ENCODE data around the gene TMEM132C.
"Not testable (repeated sequence)": the region's sequence is repeated elsewhere in the genome, so short reads cannot be mapped to it uniquely, and the experiment has no call there.

Gene TMEM132C

GRCh38 chr12:128267131-128267622, at the start of gene TMEM132C:
TSS of gene TMEM132C (plus strand) at chr12:128267170. CDS start at chr12:128267403, 233 bp downstream.
- DNase-seq = no peak

GRCh38 chr12:128224226-128224625, 42.7 kb upstream of the TMEM132C start:
- no peak for DNase-seq

DNA sequence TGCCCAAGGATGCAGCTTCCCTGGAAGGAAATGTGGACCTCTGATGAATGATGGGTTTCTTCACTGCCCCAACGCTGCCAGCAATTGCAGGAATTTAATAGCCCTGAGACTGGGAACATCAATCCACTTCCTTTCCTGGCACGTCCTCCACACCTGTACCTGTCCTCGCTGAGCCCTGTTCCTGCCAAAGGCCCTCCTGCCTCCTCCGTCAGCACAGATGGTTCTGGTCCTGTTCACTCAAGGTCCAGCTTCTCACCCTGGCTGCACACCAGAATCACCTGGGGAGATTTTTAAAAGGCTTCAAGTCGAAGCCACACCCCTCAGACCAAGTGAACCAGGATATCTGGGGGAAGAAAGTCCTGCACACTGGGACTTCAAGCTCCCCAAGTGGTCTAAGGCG, 38.4 kb upstream of the TMEM132C start:
- DNase-seq = no peak

- no peak for DNase-seq
Observed at GRCh38 chr12:128235635-128236417, 31.1 kb upstream of the TMEM132C start.

- DNase-seq = no peak
Observed at GRCh38 chr12:128236525-128236924, 30.4 kb upstream of the TMEM132C start.

- DNase-seq = no peak
Observed at GRCh38 chr12:128240745-128241144, 26.2 kb upstream of the TMEM132C start.

DNA sequence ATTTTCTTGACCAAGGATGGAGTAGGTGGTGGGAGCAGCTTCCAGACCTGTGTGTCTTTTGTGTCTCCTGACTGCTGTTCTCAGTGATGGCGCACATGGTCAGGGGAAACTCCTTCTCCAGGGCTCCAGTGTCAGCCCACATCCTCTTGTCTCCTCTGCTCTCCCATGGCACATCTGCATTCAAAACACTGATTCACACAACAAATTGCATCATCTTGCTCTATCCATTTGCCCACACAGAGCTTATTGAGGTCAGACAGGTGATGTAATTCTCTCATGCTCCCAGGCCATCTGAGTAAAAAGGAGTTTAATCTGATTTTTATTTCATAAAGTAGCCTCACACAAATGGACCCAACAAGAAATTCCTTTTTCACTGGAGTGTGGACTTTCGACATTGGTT, 21.8 kb upstream of the TMEM132C start:
- no peak for DNase-seq

DNA sequence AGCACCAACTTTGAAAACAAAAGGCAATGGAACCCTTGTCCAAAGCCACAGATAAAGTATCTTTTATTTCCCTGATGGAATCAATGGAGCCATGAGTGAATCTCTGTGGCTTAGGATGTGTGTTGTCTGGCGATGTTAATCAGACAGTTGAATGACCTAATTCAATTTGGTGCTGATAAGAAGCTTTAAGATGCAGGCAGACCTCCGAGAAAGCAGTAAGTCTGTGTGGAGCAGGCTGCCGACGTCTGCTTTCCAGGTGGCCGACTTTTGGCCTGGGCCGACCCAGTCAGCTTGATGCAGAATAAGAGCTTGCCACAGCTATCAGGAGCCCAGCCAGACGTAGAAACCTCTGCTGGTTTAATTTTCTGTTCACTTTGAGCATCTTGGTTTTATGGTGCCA, 21.1 kb upstream of the TMEM132C start:
- no peak for DNase-seq

DNA sequence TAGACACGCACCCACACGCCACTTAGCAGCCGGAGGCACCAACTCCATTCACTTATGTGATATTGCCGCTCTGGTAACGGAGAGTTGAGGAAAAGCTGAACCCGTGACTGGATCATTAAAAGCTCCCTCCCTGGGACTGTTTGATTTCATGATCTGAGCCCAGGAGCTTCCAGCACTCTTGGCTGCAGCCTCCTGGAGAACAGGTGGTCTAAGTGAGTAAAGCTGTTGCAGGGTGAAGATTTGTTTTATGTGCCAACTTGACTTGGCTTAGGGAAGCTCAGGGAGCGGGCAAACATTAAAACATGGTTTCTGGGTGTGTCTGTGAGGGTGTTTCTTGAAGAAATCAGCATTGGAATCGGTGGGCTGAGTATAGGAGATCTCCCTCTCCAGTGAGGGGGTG, 16.9 kb upstream of the TMEM132C start:
- no peak for DNase-seq

DNA sequence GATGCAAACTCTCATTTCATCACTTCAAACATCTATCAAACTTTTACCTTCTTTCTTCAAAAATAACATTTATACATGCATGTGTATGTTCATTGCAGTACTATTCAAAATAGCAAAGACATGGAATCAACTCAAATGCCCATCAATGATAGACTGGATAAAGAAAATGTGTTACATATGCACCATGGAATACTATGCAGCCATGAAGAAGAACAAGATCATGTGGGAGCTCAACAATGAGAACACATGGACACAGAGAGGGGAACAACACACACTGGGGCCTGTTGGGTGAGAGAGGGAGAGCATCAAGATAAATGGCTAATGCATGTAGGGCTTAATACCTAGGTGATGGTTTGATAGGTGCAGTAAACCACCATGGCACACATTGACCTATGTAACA, 13.1 kb upstream of the TMEM132C start:
- DNase-seq = not testable (repeated sequence)

- no peak for DNase-seq
Observed at GRCh38 chr12:128258866-128259555, 8.0 kb upstream of the TMEM132C start.

DNA sequence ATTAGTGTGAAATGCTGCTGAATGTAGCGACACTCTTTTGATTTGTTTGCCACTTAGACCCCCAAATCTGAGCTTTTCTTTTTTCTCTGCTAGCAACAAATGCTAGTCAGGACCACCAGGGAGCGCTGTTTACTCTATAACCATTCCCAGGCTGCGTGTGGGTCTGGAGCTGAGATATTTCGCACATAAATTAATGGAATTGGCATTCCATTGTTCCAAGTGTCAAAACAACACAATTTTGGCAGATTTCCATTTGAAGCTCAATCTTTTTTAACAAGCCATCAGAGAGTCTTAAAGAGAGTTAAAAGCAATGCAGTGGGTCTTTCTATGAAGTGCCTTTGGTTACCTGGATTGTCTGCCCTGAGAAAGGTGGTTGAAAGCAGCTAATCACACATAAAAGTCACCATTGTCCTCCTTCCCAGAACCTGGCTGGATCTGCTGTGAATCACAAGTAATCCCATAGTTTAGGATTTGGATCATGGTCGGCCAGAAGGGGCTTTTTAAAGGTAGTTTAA, 7.4 kb upstream of the TMEM132C start:
- no peak for DNase-seq

- DNase-seq = no peak
Observed at GRCh38 chr12:128261757-128262156, 5.2 kb upstream of the TMEM132C start.

DNA sequence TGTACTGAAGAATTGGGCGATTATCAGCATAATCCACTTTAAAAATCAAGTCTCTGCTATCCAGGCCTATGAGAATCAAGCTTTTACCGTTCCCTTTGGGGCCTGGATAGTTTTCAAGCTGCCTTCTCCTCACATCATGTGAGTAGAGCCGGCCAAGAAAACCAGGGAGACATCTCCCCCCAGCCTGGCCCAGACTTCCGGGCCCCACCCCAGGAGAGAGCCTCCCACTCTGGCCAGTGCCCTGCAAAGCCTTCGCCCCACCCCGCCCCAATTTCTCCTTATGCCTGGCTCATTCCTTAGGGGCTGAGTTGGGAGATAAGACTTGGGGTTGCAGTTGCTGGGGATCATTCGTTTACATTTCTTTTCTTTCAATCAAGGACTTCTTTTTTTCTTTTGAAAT, 1.4 kb upstream of the TMEM132C start:
- DNase-seq = no peak

DNA sequence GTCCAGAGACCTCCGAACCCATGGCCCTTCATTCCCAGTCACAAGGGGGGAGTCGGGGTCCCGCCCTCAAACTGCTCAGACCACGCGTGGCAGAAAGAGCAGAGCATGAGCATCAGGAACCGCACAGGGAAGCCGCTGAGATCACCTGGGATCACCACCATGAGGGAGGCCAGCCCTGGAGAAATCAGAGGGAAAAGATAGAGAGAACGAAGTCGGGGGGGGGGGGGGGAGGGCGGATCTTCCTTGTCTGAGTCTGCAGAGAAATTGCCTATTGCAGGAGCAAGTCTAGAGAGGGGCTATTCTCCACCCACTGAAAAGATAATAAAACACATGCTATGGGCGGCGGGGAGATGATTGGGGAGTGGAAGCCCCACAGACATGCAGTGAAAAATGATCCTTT, 884 bp upstream of the TMEM132C start:
- DNase-seq = no peak

DNA sequence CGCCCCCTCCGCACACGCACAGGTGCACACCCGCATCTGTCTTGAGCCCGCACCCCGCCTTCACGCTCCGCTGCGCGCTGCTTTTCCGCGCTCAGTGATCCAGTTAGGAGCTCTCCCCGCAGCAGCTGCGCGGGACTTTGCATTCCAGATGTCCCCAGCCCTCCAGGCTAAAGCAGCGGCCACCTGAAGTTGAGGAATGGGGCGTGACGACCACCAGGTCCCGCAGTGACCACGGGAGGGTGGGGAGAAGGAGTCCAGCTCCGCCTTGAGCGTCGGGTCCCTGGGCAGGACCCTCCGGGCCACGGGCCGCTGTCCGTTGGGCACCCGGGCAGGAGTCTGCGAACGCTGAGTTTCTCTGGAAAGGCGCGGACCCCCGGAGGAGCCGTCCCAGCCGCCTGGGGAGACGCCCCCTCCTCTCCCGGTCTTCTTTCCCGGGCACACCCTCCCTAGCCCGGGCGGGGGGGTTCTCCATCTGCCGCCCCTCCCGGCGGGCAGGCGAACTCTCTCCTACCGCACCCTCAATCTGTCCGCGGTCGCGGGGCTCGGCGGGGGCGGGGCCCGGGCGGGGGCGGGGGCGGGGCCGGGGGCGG, 334 bp upstream of the TMEM132C start:
- DNase-seq = no peak

DNA sequence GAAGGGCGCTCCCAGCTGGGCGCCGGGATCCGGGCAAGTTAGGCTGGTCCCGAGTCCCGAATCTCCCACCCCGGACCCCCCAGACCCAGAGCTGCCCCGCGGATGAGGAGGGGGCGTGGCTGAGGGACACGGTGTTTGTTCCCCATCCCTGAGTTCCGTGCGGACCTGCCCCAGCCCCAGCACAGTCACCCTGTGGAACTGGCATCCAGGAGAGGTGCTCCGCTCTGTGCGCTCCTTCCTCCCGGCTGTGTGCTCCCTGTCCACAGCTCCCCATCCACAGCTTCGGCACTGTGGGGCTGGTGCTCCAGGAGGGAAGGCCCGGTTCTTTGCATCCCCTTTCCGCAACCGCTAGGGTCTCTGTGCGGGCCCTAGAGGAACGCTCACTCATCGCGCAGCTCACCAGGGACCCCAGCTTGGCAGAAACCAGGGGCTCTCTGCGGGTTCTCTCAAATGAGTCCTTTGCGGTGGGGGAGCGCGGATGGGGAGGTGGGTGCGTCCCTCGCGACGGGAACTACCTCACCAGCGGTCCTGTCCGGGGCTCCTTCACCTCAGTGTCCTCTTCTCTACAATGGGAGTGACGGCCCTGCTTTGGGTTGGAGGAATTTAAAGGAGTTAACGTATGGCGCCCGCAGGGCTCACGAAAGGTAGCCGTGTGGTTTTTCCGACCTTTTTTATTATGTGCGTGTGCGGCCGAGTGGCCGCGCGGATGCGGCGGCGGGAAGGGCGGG, 845 bp downstream of the TMEM132C start:
- no peak for DNase-seq

GRCh38 chr12:128268379-128268995, 1.5 kb downstream of the TMEM132C start:
- no peak for DNase-seq

GRCh38 chr12:128269181-128269591, 2.2 kb downstream of the TMEM132C start:
- DNase-seq = no peak

- no peak for DNase-seq
Observed at GRCh38 chr12:128276471-128276870, 9.5 kb downstream of the TMEM132C start.

DNA sequence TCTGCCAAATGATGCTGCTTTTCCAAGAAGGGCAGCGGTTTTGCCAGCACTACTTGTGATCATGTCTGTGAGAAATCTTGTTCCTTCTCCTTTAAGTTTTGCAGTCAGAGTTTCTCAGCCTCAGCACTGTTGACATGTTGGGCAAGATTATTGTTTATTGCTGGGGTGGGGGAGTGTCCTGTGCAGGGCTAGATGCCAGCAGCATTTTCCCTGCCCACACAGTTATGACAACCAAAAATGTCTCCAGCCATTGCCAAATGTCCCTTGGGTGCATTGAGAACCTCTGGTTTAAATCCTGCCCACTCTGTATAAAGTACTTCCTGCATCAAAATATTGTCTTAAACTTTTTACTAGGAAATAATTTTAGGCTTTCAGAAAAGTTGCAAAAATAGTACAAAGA, 20.0 kb downstream of the TMEM132C start:
- no peak for DNase-seq

DNA sequence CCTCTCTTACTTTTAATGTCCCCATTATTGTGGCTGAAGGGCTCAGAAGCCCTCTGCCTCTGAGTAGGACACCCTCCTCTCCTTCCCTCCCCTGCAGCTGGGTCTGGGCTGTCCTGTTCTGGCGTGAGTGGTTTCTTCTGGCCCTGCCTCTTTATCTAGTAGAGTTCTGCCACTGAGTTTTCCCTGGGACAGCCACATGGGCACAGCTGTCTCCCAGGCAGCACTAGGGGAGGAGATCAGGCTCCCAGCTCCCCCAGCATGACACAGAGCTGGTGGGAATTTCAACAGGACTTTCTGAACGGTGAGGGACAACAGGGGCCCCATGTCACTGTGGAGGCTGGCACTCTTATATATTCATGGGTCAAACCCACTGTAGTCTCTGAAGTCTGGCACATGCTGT, 21.4 kb downstream of the TMEM132C start:
- no peak for DNase-seq

GRCh38 chr12:128288896-128289295, 21.9 kb downstream of the TMEM132C start:
- DNase-seq = no peak

Measured in CD4-positive, alpha-beta T cell treated with Interleukin-10 for 1 hour (primary cell).